RCC 7860 (cell line): Measurements from ENCODE around the gene GNG7.
"Not testable (repeated sequence)": the region's sequence is repeated elsewhere in the genome, so short reads cannot be mapped to it uniquely, and the experiment has no call there.

Experiments used
- DNase-seq: peaks from one replicate; pipeline ENCODE4 v3.0.0-alpha.2; 2015; ENCODE audit warnings: low spot score
- FAIRE-seq: peaks from 2 replicates; lab custom pipeline; 2012; peaks lifted over from hg19 to GRCh38; lab: Jason Lieb, UNC

Gene GNG7

GRCh38 chr19:2523630-2524311 is 178.7 kb downstream of the GNG7 start:
- DNase-seq, result peak; percentile 75

GRCh38 chr19:2519482-2519881 is 183.0 kb downstream of the GNG7 start:
- no peak for DNase-seq

More at GRCh38 chr19:2523630-2524311, 178.7 kb downstream of the GNG7 start:
- FAIRE-seq, result peak; percentile 74

GRCh38 chr19:2518856-2519255 is 183.6 kb downstream of the GNG7 start:
- not testable (repeated sequence) for DNase-seq, FAIRE-seq

More at GRCh38 chr19:2519482-2519881, 183.0 kb downstream of the GNG7 start:
- FAIRE-seq, result no peak

- FAIRE-seq, result no peak
- DNase-seq, result no peak
Measured at GRCh38 chr19:2517881-2518601, 184.5 kb downstream of the GNG7 start.

GRCh38 chr19:2516727-2517126 is 185.8 kb downstream of the GNG7 start:
- DNase-seq, result no peak
- no peak for FAIRE-seq

- DNase-seq, result no peak
- FAIRE-seq, result no peak
Measured at GRCh38 chr19:2514981-2515518, 187.4 kb downstream of the GNG7 start.

GRCh38 chr19:2512523-2513431 is 189.7 kb downstream of the GNG7 start:
- FAIRE-seq (no peak), DNase-seq (no peak)

GRCh38 chr19:2511991-2512390 is 190.5 kb downstream of the GNG7 start:
- no peak for DNase-seq
- no peak for FAIRE-seq

GRCh38 chr19:2511570-2511969 is 190.9 kb downstream of the GNG7 start:
- DNase-seq, result no peak
- FAIRE-seq, result no peak

- no peak for FAIRE-seq
- DNase-seq, result no peak
Measured at GRCh38 chr19:2509096-2509495, 193.4 kb downstream of the GNG7 start.

- no peak for DNase-seq
- no peak for FAIRE-seq
Measured at GRCh38 chr19:2507109-2507508, 195.4 kb downstream of the GNG7 start.

- not testable (repeated sequence) for DNase-seq, FAIRE-seq
Measured at GRCh38 chr19:2506656-2507055, 195.8 kb downstream of the GNG7 start.

- DNase-seq, result peak; percentile 58
- peak; percentile 21 for FAIRE-seq
Measured at GRCh38 chr19:2503521-2504109, 198.9 kb downstream of the GNG7 start.

GRCh38 chr19:2500841-2501261 is 201.6 kb downstream of the GNG7 start:
- DNase-seq (no peak), FAIRE-seq (no peak)

- FAIRE-seq (no peak), DNase-seq (no peak)
Measured at GRCh38 chr19:2500156-2500555, 202.3 kb downstream of the GNG7 start.

GRCh38 chr19:2497186-2497585 is 205.3 kb downstream of the GNG7 start:
- DNase-seq (no peak), FAIRE-seq (no peak)

- FAIRE-seq (no peak), DNase-seq (no peak)
Measured at GRCh38 chr19:2495651-2496316, 206.7 kb downstream of the GNG7 start.

- DNase-seq, result peak; percentile 75
- peak; percentile 8 for FAIRE-seq
Measured at GRCh38 chr19:2495130-2495641, 207.3 kb downstream of the GNG7 start.

GRCh38 chr19:2494447-2495129 is 207.9 kb downstream of the GNG7 start:
- no peak for FAIRE-seq

More at GRCh38 chr19:2494447-2495129, 207.9 kb downstream of the GNG7 start:
- peak; percentile 31 for DNase-seq
